Tongue (tissue), 2 donors: ENCODE data around the gene TESK2. TPM values are rescaled to one million over a fixed set of nuclear protein-coding genes. Genes with fewer than 3 reads are reported as not detected.
A peak's percentile ranks its signal among the peaks of the same experiment; 100 is the strongest.
"Not testable (repeated sequence)": the region's sequence is repeated elsewhere in the genome, so short reads cannot be mapped to it uniquely, and the experiment has no call there.

Source experiments
- DNase-seq: peaks from one replicate; pipeline ENCODE4 v3.0.0-alpha.2; 2015
- total RNA-seq: library from RNA; depleted of rRNA; stranded (reverse); fragments of >200 nt; gene quantifications from one replicate; pipeline ENCODE4 v1.2.3, GENCODE V29; 2014

The TESK2 gene
- total RNA-seq, 1 donor from 2014 or later = 5.5 TPM

GRCh38 chr1:45411510-45411899 lies 79.5 kb downstream of the TESK2 start:
- no peak for DNase-seq

GRCh38 chr1:45410850-45411509 lies 80.0 kb downstream of the TESK2 start:
- no peak for DNase-seq

GRCh38 chr1:45409276-45409675 lies 81.7 kb downstream of the TESK2 start:
- DNase-seq = no peak

- no peak for DNase-seq
Observed at GRCh38 chr1:45407629-45408287, 83.2 kb downstream of the TESK2 start.

GRCh38 chr1:45405636-45406035 lies 85.3 kb downstream of the TESK2 start:
- no peak for DNase-seq

GRCh38 chr1:45403718-45404117 lies 87.2 kb downstream of the TESK2 start:
- DNase-seq = no peak

GRCh38 chr1:45403298-45403697 lies 87.7 kb downstream of the TESK2 start:
- DNase-seq = peak; percentile 62

- no peak for DNase-seq
Observed at GRCh38 chr1:45401524-45401923, 89.4 kb downstream of the TESK2 start.

- no peak for DNase-seq
Observed at GRCh38 chr1:45400049-45400448, 90.9 kb downstream of the TESK2 start.

GRCh38 chr1:45397285-45397684 lies 93.7 kb downstream of the TESK2 start:
- DNase-seq = no peak

- no peak for DNase-seq
Observed at GRCh38 chr1:45395582-45395981, 95.4 kb downstream of the TESK2 start.

GRCh38 chr1:45395051-45395450 lies 95.9 kb downstream of the TESK2 start:
- no peak for DNase-seq

- DNase-seq = no peak
Observed at GRCh38 chr1:45394342-45394741, 96.6 kb downstream of the TESK2 start.

- DNase-seq = no peak
Observed at GRCh38 chr1:45393718-45394302, 97.2 kb downstream of the TESK2 start.

- no peak for DNase-seq
Observed at GRCh38 chr1:45386219-45386618, 104.7 kb downstream of the TESK2 start.

- DNase-seq = no peak
Observed at GRCh38 chr1:45385302-45385701, 105.7 kb downstream of the TESK2 start.

GRCh38 chr1:45384213-45384612 lies 106.8 kb downstream of the TESK2 start:
- DNase-seq = not testable (repeated sequence)

GRCh38 chr1:45383191-45383590 lies 107.8 kb downstream of the TESK2 start:
- DNase-seq = no peak

- DNase-seq = no peak
Observed at GRCh38 chr1:45381243-45381642, 109.7 kb downstream of the TESK2 start.

- DNase-seq = no peak
Observed at GRCh38 chr1:45380730-45381129, 110.2 kb downstream of the TESK2 start.

GRCh38 chr1:45380125-45380524 lies 110.8 kb downstream of the TESK2 start:
- no peak for DNase-seq

GRCh38 chr1:45379524-45379923 lies 111.4 kb downstream of the TESK2 start:
- DNase-seq = no peak

GRCh38 chr1:45378184-45378583 lies 112.8 kb downstream of the TESK2 start:
- DNase-seq = no peak
